ENCODE measurements around the gene CALHM3.
"Not testable (repeated sequence)": the region's sequence is repeated elsewhere in the genome, so short reads cannot be mapped to it uniquely, and the experiment has no call there.

The CALHM3 gene

GRCh38 chr10:103479135-103479534 is at the start of gene CALHM3:
Gene CALHM3, minus strand, starts transcription at chr10:103479240. Its CDS starts 208 bp downstream, at chr10:103479032.
- Histone ChIP-seq H4K20me1 (ENCODE audit: insufficient read depth, low read length) (no peaks in the 10 kb centered on the region), H3K9me3 (ENCODE audit: insufficient read depth, low read length, severe bottlenecking) (no peaks in the 10 kb centered on the region), H2AFZ (ENCODE audit: low read depth, low read length) (no peak within 1 kb of the TSS), H3K9ac (ENCODE audit: low read depth, low read length) (no peak within 1 kb of the TSS), H3K4me2 (ENCODE audit: insufficient read depth, low read length) (no peak within 1 kb of the TSS), H3K27ac (ENCODE audit: low read length) (no peak within 1 kb of the TSS), H3K4me3 (ENCODE audit: low read depth in 1 of 2, low read length in 2 of 2) (no peak within 1 kb of the TSS), H3K4me1 (ENCODE audit: insufficient read depth, low read length) (no peaks in the 10 kb centered on the region), H3K79me2 (ENCODE audit: insufficient read depth, low read length) (no peaks in the 10 kb centered on the region), H3K36me3 (ENCODE audit: insufficient read depth, low read length) (no peaks in the 10 kb centered on the region), H3K27me3 (ENCODE audit: insufficient read depth, low read length, poor library complexity) (no peaks in the 10 kb centered on the region)
- TF ChIP-seq, protein P1, sequence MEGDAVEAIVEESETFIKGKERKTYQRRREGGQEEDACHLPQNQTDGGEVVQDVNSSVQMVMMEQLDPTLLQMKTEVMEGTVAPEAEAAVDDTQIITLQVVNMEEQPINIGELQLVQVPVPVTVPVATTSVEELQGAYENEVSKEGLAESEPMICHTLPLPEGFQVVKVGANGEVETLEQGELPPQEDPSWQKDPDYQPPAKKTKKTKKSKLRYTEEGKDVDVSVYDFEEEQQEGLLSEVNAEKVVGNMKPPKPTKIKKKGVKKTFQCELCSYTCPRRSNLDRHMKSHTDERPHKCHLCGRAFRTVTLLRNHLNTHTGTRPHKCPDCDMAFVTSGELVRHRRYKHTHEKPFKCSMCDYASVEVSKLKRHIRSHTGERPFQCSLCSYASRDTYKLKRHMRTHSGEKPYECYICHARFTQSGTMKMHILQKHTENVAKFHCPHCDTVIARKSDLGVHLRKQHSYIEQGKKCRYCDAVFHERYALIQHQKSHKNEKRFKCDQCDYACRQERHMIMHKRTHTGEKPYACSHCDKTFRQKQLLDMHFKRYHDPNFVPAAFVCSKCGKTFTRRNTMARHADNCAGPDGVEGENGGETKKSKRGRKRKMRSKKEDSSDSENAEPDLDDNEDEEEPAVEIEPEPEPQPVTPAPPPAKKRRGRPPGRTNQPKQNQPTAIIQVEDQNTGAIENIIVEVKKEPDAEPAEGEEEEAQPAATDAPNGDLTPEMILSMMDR (IDR thresholded peaks at IDR 0.05; ENCODE audit: borderline replicate concordance, extremely low read depth, low read length, poor library complexity, severe bottlenecking): no peak
- no peak for TF ChIP-seq EZH2 (IDR thresholded peaks at IDR 0.05; ENCODE audit: borderline replicate concordance, low read depth, low read length, severe bottlenecking)
- DNase-seq (no peak), ATAC-seq (ENCODE audit: insufficient read depth, low read depth) (no peak)

DNA sequence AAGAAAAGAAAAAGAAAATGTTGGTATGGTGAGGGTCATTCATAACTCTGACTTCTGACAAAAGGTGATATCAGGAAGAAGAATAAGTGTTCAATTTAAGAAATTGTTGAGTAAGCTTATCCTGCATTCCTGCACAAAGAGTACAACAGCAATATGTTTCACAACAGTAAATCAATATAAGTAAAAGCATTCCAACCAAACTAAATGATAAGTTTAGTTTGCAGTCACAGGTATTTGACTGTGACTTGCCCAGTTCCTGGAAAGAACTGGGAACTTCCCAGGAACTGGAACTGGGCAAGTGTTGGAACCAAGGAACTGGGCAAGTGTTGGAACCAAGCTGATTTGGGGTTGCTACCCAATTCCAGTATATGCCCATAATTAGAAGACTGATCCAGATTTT is 49.5 kb upstream of the CALHM3 start:
- Histone ChIP-seq H3K27me3 (ENCODE audit: insufficient read depth, low read length, poor library complexity) (no peaks in the 10 kb centered on the region), H3K9me3 (ENCODE audit: insufficient read depth, low read length, severe bottlenecking) (peaks cover 11% of the 10 kb centered on the region), H4K20me1 (ENCODE audit: insufficient read depth, low read length) (no peaks in the 10 kb centered on the region), H2AFZ (ENCODE audit: low read depth, low read length) (no peak overlapping the region), H3K27ac (ENCODE audit: low read length) (no peak overlapping the region), H3K4me1 (ENCODE audit: insufficient read depth, low read length) (no peaks in the 10 kb centered on the region), H3K4me3 (ENCODE audit: low read depth in 1 of 2, low read length in 2 of 2) (no peak overlapping the region), H3K79me2 (ENCODE audit: insufficient read depth, low read length) (no peaks in the 10 kb centered on the region), H3K4me2 (ENCODE audit: insufficient read depth, low read length) (no peak overlapping the region), H3K9ac (ENCODE audit: low read depth, low read length) (no peak overlapping the region), H3K36me3 (ENCODE audit: insufficient read depth, low read length) (no peaks in the 10 kb centered on the region)
- DNase-seq (no peak), ATAC-seq (ENCODE audit: insufficient read depth, low read depth) (no peak)
- TF ChIP-seq, protein P1 (IDR thresholded peaks at IDR 0.05; ENCODE audit: borderline replicate concordance, extremely low read depth, low read length, poor library complexity, severe bottlenecking): no peak
- no peak for TF ChIP-seq EZH2 (IDR thresholded peaks at IDR 0.05; ENCODE audit: borderline replicate concordance, low read depth, low read length, severe bottlenecking)

- H3K36me3 ChIP-seq (ENCODE audit: insufficient read depth, low read length); H3K27ac ChIP-seq (ENCODE audit: low read length); H4K20me1 ChIP-seq (ENCODE audit: insufficient read depth, low read length); H3K4me3 ChIP-seq (ENCODE audit: low read depth in 1 of 2, low read length in 2 of 2); H3K79me2 ChIP-seq (ENCODE audit: insufficient read depth, low read length); DNase-seq; H3K9ac ChIP-seq (ENCODE audit: low read depth, low read length); H3K4me1 ChIP-seq (ENCODE audit: insufficient read depth, low read length); H3K27me3 ChIP-seq (ENCODE audit: insufficient read depth, low read length, poor library complexity); ATAC-seq (ENCODE audit: insufficient read depth, low read depth); H3K4me2 ChIP-seq (ENCODE audit: insufficient read depth, low read length); H2AFZ ChIP-seq (ENCODE audit: low read depth, low read length): not testable (repeated sequence)
- peaks cover 11% of the 10 kb centered on the region for H3K9me3 ChIP-seq (ENCODE audit: insufficient read depth, low read length, severe bottlenecking)
These were observed 48.4 kb upstream of the CALHM3 start for GRCh38 chr10:103527476-103527875.

GRCh38 chr10:103525901-103526300 is 46.9 kb upstream of the CALHM3 start:
- no peak overlapping the region for H2AFZ ChIP-seq (ENCODE audit: low read depth, low read length)
- H3K9me3 ChIP-seq (ENCODE audit: insufficient read depth, low read length, severe bottlenecking): peaks cover 11% of the 10 kb centered on the region
- no peak for ATAC-seq (ENCODE audit: insufficient read depth, low read depth)
- TF ChIP-seq, protein P1 (IDR thresholded peaks at IDR 0.05; ENCODE audit: borderline replicate concordance, extremely low read depth, low read length, poor library complexity, severe bottlenecking): no peak
- no peak for TF ChIP-seq EZH2 (IDR thresholded peaks at IDR 0.05; ENCODE audit: borderline replicate concordance, low read depth, low read length, severe bottlenecking)
- H3K27me3 ChIP-seq (ENCODE audit: insufficient read depth, low read length, poor library complexity): no peaks in the 10 kb centered on the region
- H3K4me3 ChIP-seq (ENCODE audit: low read depth in 1 of 2, low read length in 2 of 2): no peak overlapping the region
- no peaks in the 10 kb centered on the region for H3K4me1 ChIP-seq (ENCODE audit: insufficient read depth, low read length)
- no peak overlapping the region for H3K4me2 ChIP-seq (ENCODE audit: insufficient read depth, low read length)
- no peak overlapping the region for H3K27ac ChIP-seq (ENCODE audit: low read length)
- H3K79me2 ChIP-seq (ENCODE audit: insufficient read depth, low read length): no peaks in the 10 kb centered on the region
- H3K36me3 ChIP-seq (ENCODE audit: insufficient read depth, low read length): no peaks in the 10 kb centered on the region
- H3K9ac ChIP-seq (ENCODE audit: low read depth, low read length): no peak overlapping the region
- DNase-seq: no peak
- no peaks in the 10 kb centered on the region for H4K20me1 ChIP-seq (ENCODE audit: insufficient read depth, low read length)

All from DND-41 (cell line).